ENCODE results near the gene CCDC9B. TPM values are rescaled to one million over a fixed set of nuclear protein-coding genes. Genes with fewer than 3 reads are reported as not detected.
A peak's percentile ranks its signal among the peaks of the same experiment; 100 is the strongest.

Gene CCDC9B
- total RNA-seq: 18.3 and 23.9 TPM in 2 replicates

DNA sequence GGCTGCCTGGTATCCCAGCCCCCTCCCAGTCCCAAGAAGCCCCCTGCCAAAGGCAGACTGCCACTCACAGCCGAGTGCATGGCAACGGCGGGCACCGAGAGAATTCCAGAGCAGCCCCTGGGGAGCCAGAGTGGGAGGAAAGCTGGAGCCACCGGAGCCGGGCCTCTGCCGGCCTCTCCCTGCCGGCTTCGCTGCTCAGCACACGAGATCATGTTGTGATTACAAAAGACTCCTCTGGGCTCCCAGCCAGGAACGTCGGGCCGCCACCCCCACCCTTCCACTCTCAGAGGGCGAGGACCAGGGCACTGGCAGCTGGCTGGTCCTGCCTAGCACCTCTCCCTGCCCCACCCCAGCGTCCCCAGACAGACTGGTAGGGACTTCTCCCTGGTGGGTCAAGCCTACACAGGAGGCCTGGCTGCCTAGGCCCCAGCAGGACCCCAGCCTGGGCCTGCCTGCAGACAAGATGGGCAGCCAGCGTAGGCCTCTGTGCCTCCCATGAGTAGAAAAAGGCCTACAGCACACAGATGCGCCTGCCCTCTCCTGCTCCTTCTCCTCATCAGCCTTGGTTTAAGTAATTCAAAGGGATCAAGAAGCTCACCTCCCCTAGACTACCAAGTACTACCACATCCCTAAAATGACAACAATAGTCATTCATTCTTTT, at the start of gene CCDC9B:
Gene CCDC9B, minus strand, starts transcription at position 200 of the 661 bp plus-strand sequence. Its CDS starts 120 bp downstream, at position 80.
- Histone ChIP-seq H3K4me3 (ENCODE audit: insufficient read depth, low read length) (peak within 1 kb of the TSS; percentile 63), H2AFZ (ENCODE audit: low read length) (peak within 1 kb of the TSS; percentile 37), H3K79me2 (ENCODE audit: insufficient read depth, low read length) (peaks cover 25% of the 10 kb centered on the region), H3K27me3 (ENCODE audit: insufficient read depth, low read length) (no peaks in the 10 kb centered on the region), H3K9me3 (ENCODE audit: low read depth, low read length) (no peaks in the 10 kb centered on the region), H3K4me2 (ENCODE audit: insufficient read depth, low read length) (peak within 1 kb of the TSS; percentile 77), H3K36me3 (ENCODE audit: insufficient read depth, low read length) (peaks cover 9% of the 10 kb centered on the region), H3K27ac (ENCODE audit: low read depth, low read length) (peak within 1 kb of the TSS; percentile 99), H3K4me1 (ENCODE audit: insufficient read depth, low read length) (peaks cover 77% of the 10 kb centered on the region), H4K20me1 (ENCODE audit: insufficient read depth, low read length) (no peaks in the 10 kb centered on the region)
- TF ChIP-seq, protein P1, sequence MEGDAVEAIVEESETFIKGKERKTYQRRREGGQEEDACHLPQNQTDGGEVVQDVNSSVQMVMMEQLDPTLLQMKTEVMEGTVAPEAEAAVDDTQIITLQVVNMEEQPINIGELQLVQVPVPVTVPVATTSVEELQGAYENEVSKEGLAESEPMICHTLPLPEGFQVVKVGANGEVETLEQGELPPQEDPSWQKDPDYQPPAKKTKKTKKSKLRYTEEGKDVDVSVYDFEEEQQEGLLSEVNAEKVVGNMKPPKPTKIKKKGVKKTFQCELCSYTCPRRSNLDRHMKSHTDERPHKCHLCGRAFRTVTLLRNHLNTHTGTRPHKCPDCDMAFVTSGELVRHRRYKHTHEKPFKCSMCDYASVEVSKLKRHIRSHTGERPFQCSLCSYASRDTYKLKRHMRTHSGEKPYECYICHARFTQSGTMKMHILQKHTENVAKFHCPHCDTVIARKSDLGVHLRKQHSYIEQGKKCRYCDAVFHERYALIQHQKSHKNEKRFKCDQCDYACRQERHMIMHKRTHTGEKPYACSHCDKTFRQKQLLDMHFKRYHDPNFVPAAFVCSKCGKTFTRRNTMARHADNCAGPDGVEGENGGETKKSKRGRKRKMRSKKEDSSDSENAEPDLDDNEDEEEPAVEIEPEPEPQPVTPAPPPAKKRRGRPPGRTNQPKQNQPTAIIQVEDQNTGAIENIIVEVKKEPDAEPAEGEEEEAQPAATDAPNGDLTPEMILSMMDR (IDR thresholded peaks at IDR 0.05; ENCODE audit: extremely low read depth, low read depth, low read length): no peak
- peak; percentile 99 for DNase-seq (ENCODE audit: insufficient read length, low spot score, missing footprints)

DNA sequence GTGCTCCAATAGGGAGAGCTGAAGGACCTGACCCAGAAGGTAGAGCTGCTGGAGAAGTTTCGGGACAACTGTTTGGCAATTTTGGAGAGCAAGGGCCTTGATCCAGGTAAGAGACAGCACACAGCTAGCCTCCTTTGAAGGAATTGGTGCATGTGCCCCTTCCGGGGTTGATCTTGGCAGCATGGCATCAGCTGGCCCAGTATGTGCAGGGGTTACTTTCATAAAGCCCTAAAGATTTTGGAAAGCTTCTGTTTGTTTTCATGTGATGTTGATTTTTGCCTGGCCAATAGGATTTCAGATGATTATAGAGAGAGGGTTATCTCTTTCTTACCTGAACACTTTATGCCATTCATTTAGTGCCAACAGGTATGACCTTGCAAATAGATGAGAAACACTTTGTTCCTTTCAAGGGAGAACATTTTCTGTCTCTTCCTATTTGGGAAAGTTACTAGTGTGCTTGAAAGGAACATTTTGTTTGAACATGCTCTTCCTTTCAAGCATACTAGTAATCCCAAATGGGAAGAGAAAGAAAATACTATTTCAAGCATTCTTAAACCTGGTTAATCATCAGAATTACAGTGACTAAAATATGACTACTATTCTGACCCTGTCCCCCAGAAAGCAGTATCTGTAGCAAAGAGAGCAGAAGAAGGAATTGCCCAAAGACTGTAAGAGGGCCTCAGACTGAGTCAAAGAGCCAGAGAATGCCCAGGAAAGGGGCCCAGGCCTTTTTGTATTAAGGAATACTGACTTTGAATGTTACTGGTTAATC, 49.3 kb upstream of the CCDC9B start:
- no peak overlapping the region for H2AFZ ChIP-seq (ENCODE audit: low read length)
- peaks cover 75% of the 10 kb centered on the region for H3K36me3 ChIP-seq (ENCODE audit: insufficient read depth, low read length)
- peak overlapping the region; percentile 3 for H3K4me2 ChIP-seq (ENCODE audit: insufficient read depth, low read length)
- no peaks in the 10 kb centered on the region for H3K27me3 ChIP-seq (ENCODE audit: insufficient read depth, low read length)
- peak overlapping the region; percentile 31 for H3K27ac ChIP-seq (ENCODE audit: low read depth, low read length)
- TF ChIP-seq, protein P1 (IDR thresholded peaks at IDR 0.05; ENCODE audit: extremely low read depth, low read depth, low read length): no peak
- DNase-seq (ENCODE audit: insufficient read length, low spot score, missing footprints): peak; percentile 91
- peaks cover 12% of the 10 kb centered on the region for H3K79me2 ChIP-seq (ENCODE audit: insufficient read depth, low read length)
- H3K9me3 ChIP-seq (ENCODE audit: low read depth, low read length): no peaks in the 10 kb centered on the region
- H4K20me1 ChIP-seq (ENCODE audit: insufficient read depth, low read length): no peaks in the 10 kb centered on the region
- H3K4me3 ChIP-seq (ENCODE audit: insufficient read depth, low read length): no peak overlapping the region
- H3K4me1 ChIP-seq (ENCODE audit: insufficient read depth, low read length): peaks cover 17% of the 10 kb centered on the region

DNA sequence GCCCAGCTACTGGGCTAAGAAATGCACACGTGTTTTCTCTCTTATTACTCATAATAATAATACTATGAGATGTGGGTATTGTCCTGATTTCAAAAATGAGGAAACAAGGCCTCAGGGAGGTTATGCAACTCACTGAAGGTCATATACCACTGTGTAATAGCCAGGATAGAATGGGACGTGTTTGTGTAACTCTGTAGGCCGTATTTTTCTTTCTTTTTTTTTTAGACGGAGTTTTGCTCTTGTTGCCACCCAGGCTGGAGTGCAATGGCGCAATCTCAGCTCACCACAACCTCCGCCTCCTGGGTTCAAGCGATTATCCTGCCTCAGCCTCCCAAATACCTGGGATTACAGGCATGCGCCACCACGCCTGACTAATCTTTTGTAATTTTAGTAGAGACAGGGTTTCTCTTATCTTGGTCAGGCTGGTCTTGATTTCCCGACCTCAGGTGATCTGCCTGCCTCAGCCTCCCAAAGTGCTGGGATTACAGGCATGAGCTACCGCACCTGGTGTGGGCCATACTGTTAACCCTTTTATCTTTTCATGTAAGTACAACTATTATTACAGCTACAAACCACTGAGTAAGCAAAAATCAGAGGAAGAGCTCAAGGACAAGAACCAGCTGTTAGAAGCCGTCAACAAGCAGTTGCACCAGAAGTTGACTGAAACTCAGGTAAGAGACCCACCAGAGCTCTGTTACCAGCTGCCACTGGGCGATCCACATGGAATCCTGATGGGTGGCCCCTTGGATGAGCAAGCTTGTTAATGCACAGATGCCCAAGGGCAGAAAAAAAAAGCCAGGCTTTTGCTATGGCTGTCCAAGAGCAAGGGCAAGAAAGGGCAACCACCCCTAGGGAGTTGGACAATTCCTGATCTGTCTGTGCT, 48.4 kb upstream of the CCDC9B start:
- Histone ChIP-seq H3K36me3 (ENCODE audit: insufficient read depth, low read length) (peaks cover 76% of the 10 kb centered on the region), H2AFZ (ENCODE audit: low read length) (no peak overlapping the region), H3K4me3 (ENCODE audit: insufficient read depth, low read length) (no peak overlapping the region), H3K27ac (ENCODE audit: low read depth, low read length) (peak overlapping the region; percentile 31), H3K9me3 (ENCODE audit: low read depth, low read length) (no peaks in the 10 kb centered on the region), H3K4me1 (ENCODE audit: insufficient read depth, low read length) (peaks cover 24% of the 10 kb centered on the region), H3K79me2 (ENCODE audit: insufficient read depth, low read length) (peaks cover 20% of the 10 kb centered on the region), H3K27me3 (ENCODE audit: insufficient read depth, low read length) (no peaks in the 10 kb centered on the region), H4K20me1 (ENCODE audit: insufficient read depth, low read length) (no peaks in the 10 kb centered on the region), H3K4me2 (ENCODE audit: insufficient read depth, low read length) (peak overlapping the region; percentile 3)
- DNase-seq (ENCODE audit: insufficient read length, low spot score, missing footprints): no peak
- TF ChIP-seq, protein P1 (IDR thresholded peaks at IDR 0.05; ENCODE audit: extremely low read depth, low read depth, low read length): no peak

Data from osteoblast (primary cell).